Ectodermal cell (in vitro differentiated cells): ENCODE measurements around the gene NEK4.

Experiments used
- H3K27ac ChIP-seq: 2 replicates; pipeline ENCODE4 v1.7.0; 2013; ENCODE audit warnings: mild to moderate bottlenecking, low read depth, low read length; ENCODE audit not compliant: insufficient read depth, poor library complexity, severe bottlenecking
- H3K27me3 ChIP-seq: 2 replicates; pipeline ENCODE4 v1.7.0; 2013; ENCODE audit warnings: mild to moderate bottlenecking, low read length; ENCODE audit not compliant: insufficient read depth, control insufficient read depth, poor library complexity, severe bottlenecking
- H3K36me3 ChIP-seq: one replicate; pipeline ENCODE4 v1.7.0; 2013; ENCODE audit warnings: low read length; ENCODE audit not compliant: control insufficient read depth, insufficient read depth
- H3K4me1 ChIP-seq: one replicate; pipeline ENCODE4 v1.7.0; 2013; ENCODE audit warnings: low read length; ENCODE audit not compliant: control insufficient read depth, insufficient read depth
- H3K4me3 ChIP-seq: 2 replicates; pipeline ENCODE4 v1.7.0; 2013; ENCODE audit warnings: low read depth, low read length, control low read depth; ENCODE audit not compliant: insufficient read depth
- H3K9me3 ChIP-seq: 2 replicates; pipeline ENCODE4 v1.7.0; 2013; ENCODE audit warnings: mild to moderate bottlenecking, low read length, moderate library complexity; ENCODE audit not compliant: control insufficient read depth
- WGBS, 2 experiments: methylation state at CpG; one replicate each; pipeline ENCODE4 v1.1.7; 2013; ENCODE audit warnings: missing lambda C conversion rate in 2 of 2; 5-methylcytosine and 5-hydroxymethylcytosine counted together

NEK4 gene

GRCh38 chr3:52809149-52809548 is 38.4 kb upstream of the NEK4 start:
- Histone ChIP-seq H3K4me1 (peaks cover 3% of the 10 kb centered on the region), H3K9me3 (no peaks in the 10 kb centered on the region), H3K27ac (no peak overlapping the region), H3K4me3 (no peak overlapping the region), H3K36me3 (no peaks in the 10 kb centered on the region), H3K27me3 (no peaks in the 10 kb centered on the region)
- 81 to 82% methylated on average over 2 of the region's 2 CpGs for WGBS, 2 experiments

- H3K36me3 ChIP-seq: no peaks in the 10 kb centered on the region
- H3K4me3 ChIP-seq: no peak overlapping the region
- no peaks in the 10 kb centered on the region for H3K9me3 ChIP-seq
- 84 to 89% methylated on average over 19 of the region's 19 CpGs for WGBS, 2 experiments
- no peak overlapping the region for H3K27ac ChIP-seq
- peaks cover 3% of the 10 kb centered on the region for H3K4me1 ChIP-seq
- H3K27me3 ChIP-seq: no peaks in the 10 kb centered on the region
Measured at GRCh38 chr3:52805270-52806039, 34.7 kb upstream of the NEK4 start.

GRCh38 chr3:52801839-52802238 is 31.1 kb upstream of the NEK4 start:
- WGBS, 2 experiments: 91 to 95% methylated on average over 5 of the region's 5 CpGs
- H3K27me3 ChIP-seq: no peaks in the 10 kb centered on the region
- H3K9me3 ChIP-seq: no peaks in the 10 kb centered on the region
- H3K27ac ChIP-seq: no peak overlapping the region
- H3K4me3 ChIP-seq: no peak overlapping the region
- peaks cover 3% of the 10 kb centered on the region for H3K4me1 ChIP-seq
- no peaks in the 10 kb centered on the region for H3K36me3 ChIP-seq

GRCh38 chr3:52800079-52800478 is 29.3 kb upstream of the NEK4 start:
- no peaks in the 10 kb centered on the region for H3K9me3 ChIP-seq
- H3K4me1 ChIP-seq: no peaks in the 10 kb centered on the region
- WGBS, 2 experiments: 94% methylated on average over 7 of the region's 7 CpGs
- no peak overlapping the region for H3K27ac ChIP-seq
- no peaks in the 10 kb centered on the region for H3K27me3 ChIP-seq
- H3K4me3 ChIP-seq: no peak overlapping the region
- no peaks in the 10 kb centered on the region for H3K36me3 ChIP-seq

GRCh38 chr3:52798978-52799476 is 28.3 kb upstream of the NEK4 start:
- no peaks in the 10 kb centered on the region for H3K9me3 ChIP-seq
- H3K27ac ChIP-seq: no peak overlapping the region
- H3K4me1 ChIP-seq: peaks cover 8% of the 10 kb centered on the region
- H3K4me3 ChIP-seq: no peak overlapping the region
- 66% methylated on average over 14 of the region's 14 CpGs for WGBS, 2 experiments
- no peaks in the 10 kb centered on the region for H3K27me3 ChIP-seq
- no peaks in the 10 kb centered on the region for H3K36me3 ChIP-seq

GRCh38 chr3:52798376-52798977 is 27.7 kb upstream of the NEK4 start:
- Histone ChIP-seq H3K27me3 (no peaks in the 10 kb centered on the region), H3K4me3 (no peak overlapping the region), H3K27ac (no peak overlapping the region), H3K36me3 (no peaks in the 10 kb centered on the region), H3K4me1 (peaks cover 13% of the 10 kb centered on the region), H3K9me3 (no peaks in the 10 kb centered on the region)
- WGBS, 2 experiments: 92 to 94% methylated on average over 10 of the region's 10 CpGs

GRCh38 chr3:52796411-52796810 is 25.7 kb upstream of the NEK4 start:
- peaks cover 14% of the 10 kb centered on the region for H3K4me1 ChIP-seq
- H3K27me3 ChIP-seq: no peaks in the 10 kb centered on the region
- H3K4me3 ChIP-seq: no peak overlapping the region
- H3K27ac ChIP-seq: no peak overlapping the region
- 94% methylated on average over 9 of the region's 9 CpGs for WGBS, 2 experiments
- H3K36me3 ChIP-seq: no peaks in the 10 kb centered on the region
- H3K9me3 ChIP-seq: no peaks in the 10 kb centered on the region

- Histone ChIP-seq H3K9me3 (no peaks in the 10 kb centered on the region), H3K27me3 (no peaks in the 10 kb centered on the region), H3K27ac (no peak overlapping the region), H3K36me3 (no peaks in the 10 kb centered on the region), H3K4me3 (no peak overlapping the region), H3K4me1 (peaks cover 14% of the 10 kb centered on the region)
- WGBS, 2 experiments: 89 to 91% methylated on average over 9 of the region's 9 CpGs
Measured at GRCh38 chr3:52795298-52795900, 24.7 kb upstream of the NEK4 start.

- Histone ChIP-seq H3K9me3 (no peaks in the 10 kb centered on the region), H3K36me3 (no peaks in the 10 kb centered on the region), H3K4me1 (peaks cover 14% of the 10 kb centered on the region), H3K27ac (no peak within 1 kb of the TSS), H3K27me3 (no peaks in the 10 kb centered on the region), H3K4me3 (no peak within 1 kb of the TSS)
- WGBS, 2 experiments: 84 to 85% methylated on average over 10 of the region's 10 CpGs
Measured at GRCh38 chr3:52794612-52795099, 23.9 kb upstream of the NEK4 start, which contains the start of gene ITIH3. Gene ITIH3 (plus strand): TSS chr3:52794796. CDS start chr3:52794804, 8 bp downstream.
